Measurements from ENCODE around the gene FRMD3.
A peak's percentile ranks its signal among the peaks of the same experiment; 100 is the strongest.

The FRMD3 gene

GRCh38 chr9:83433846-83434245 is 104.4 kb downstream of the FRMD3 start:
- DNase-seq = no peak

- no peak for DNase-seq
These were observed 105.2 kb downstream of the FRMD3 start for GRCh38 chr9:83432877-83433550.

- DNase-seq = peak in 36 of 51 donors; percentile 4 to 76 (median 37)
These were observed 106.0 kb downstream of the FRMD3 start for GRCh38 chr9:83432104-83432627.

DNA sequence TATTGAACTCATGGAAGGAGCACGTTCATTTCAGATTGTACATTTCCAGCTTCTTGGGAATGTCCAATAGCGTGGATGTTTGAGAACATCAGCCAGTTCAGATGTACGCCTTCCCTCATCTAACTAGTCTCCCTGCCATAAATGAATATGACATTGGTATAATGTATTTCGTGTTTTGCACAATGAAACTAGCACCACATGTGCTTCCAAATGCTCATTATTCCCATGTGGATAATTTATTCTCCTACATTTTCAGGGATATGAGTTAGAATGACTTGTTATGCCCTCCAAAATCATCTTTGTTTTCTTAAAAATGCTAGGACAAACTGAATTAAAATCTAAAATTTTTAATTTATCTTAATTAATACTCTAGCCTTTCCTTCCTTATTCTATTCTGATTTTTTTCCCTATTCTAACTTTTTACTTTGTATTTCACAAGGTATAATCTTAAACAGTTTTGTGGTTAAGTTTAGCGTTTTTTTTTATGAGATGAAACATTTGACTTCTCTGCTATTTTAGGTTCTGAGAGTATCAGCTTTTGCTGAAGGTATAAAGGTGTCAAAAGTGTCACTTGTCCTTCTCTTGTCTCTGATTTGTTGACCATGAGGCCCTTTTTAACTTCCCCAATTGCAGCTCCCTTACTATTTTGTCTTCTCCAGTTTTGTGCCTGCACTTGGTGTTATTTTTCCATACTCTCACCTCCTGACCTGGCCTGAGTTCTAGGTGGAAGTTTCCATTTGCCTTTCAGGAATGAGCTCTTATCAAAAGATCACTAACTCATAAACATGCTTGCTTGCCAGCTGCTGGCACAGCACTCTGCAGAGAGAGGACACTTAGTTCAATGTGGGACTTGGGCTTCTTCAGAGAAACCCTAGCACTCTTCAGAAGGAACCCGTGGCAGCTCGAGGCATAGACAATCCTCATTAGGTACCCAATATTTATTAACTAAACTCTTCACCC is 106.8 kb downstream of the FRMD3 start:
- DNase-seq = no peak

DNA sequence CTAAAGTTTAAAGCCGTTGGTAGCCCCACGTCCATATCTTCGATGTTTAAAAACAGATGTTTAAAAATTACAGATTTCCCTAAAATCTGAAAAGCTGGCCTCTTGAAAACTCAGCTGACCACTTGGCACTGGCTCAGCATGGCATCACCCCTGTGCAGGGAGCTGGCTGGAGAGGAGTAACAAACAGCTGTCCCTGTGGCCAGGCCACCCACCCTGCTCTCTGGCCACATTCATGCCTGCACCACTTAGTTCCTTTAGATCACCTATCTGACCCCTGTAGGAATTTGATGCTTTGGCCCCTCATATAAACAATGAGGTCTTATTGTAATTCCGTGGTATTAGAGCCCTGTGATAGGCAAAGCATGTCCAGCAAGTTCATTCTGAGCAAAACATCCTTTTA is 107.5 kb downstream of the FRMD3 start:
- DNase-seq = no peak

DNA sequence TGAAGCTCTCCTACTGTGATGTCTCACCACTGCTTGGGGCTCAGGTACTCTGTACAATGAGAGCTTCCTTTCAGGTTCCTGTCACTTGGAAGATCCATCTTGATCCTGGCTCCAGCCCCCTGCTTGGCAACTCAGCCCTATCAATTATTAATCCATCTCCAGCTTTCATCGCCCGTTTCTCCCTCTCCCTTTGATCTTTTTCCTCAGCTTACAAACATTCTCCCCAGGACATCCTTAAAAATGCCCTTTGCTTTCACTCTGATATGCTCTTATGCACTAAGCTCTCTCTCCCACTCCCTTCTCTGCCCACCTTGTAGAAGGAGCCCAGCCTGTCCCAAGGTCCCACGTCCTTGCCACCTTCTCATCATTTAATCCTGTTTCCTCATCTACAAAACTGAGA is 109.0 kb downstream of the FRMD3 start:
- DNase-seq = no peak

DNA sequence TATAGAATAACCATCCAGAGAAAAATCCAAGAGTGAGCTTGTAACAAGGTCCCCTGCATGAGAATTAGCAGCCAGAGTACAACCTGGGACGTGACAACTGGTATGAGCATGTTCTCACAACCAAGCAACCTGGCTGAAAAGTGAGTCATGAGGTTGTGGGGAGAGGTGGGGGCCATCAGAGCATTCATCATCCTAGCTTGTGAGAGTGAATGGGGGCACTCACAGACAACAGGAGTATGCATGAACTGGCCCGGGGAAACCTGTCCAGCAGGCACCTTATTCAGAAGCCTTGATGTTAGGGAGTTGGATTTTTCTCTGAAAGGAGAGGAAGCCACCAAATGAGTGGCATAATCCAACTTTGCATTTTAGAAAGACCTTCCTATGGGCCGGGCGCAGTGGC is 113.0 kb downstream of the FRMD3 start:
- no peak for DNase-seq

DNA sequence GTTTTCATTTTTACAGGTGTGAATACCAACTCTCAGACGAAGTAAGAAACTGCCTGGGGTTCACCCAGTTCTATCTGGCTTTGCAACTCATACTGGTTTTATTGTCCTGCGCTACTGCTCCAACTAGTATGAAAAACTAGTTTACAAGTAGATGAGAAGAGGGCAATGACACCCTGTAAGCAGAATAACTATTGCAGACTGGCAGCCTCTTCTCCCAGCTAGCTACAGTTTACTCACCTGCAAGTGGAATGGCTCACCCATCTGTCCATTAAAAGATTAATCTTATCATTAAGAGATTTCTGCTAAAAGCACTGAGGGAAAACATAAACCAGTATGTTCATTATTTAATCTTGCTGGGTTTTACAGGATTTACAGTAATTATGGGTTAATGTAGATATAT is 113.4 kb downstream of the FRMD3 start:
- DNase-seq = no peak

DNA sequence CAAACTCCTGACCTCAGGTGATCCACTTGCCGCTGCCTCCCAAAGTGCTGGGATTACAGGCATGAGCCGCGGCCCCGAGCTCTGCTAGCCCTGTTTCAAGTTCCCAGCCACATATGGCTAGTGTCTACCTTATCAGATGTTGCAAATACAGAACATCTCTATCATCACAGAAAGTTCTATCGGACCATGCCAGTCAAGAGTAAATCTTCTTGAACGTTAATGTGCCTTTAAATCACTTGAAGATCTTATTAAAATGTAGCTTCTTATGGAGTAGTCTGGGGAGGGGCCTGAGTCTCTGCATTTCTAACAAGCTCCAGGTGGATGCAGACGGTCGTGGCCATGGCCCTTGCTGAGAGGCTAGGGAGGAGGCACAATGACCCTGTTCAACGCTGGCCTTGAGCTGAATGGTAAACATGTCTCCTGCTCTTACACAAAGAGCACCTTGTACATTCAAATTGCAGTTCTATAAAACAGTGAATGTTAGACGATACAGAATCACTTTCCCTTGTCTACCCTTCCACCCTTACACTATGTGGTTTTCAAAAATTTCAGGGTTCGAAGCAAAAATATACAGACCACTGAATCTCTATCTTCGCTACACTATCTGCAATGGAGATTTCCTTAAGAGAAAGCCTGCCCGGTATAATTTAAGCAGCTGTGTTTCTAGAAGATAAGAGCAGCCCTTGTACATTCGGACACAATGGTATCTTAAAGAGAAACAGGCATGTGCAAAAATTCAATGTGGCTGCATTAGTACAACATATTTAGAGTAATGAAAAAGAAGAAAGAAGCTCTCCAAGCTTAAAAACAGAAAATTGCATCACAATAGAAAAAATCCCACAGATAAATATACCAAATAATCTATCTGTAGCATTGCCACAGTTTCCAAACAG is 114.1 kb downstream of the FRMD3 start:
- DNase-seq = no peak

DNA sequence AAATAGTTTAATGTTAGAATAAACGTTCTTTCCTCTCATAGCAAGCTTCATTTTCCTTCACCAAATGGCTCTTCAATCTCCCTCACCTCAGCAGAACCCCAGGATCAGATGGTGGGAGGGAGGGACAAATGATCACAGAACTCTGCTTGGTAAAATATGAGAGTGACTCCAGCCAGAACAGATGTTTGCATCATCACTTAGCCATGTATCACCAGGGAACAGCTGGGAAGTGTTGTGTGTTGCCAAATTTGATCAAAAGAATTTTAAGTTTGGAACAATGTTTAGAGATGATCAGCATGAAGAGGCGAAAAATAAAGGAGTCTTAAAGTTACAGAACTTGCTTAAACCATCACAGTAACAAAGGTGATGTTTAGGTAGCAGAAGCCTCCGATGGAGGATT is 115.7 kb downstream of the FRMD3 start:
- no peak for DNase-seq

GRCh38 chr9:83420486-83420885 is 117.7 kb downstream of the FRMD3 start:
- peak in 1 of 51 donors; percentile 6 for DNase-seq

DNA sequence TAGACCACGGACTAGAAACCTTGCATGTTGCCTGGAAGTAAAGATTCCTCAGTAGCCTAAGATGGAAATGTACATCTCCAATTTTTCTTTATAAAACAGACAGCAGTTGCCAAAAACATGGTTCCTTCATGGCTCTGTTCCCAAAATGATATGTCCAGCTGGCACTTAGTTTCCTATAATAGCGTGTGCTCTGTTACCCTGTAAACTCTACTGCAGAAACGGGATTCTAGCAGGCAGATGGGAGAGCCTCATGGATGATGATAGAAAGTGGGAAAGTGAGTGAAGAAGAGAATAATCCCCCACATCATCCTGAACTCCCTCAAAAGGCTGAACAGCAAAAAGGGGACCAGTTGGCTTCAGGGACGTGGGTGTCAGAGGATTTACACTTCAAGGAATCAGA is 118.2 kb downstream of the FRMD3 start:
- peak in 1 of 51 donors; percentile 16 for DNase-seq

GRCh38 chr9:83418283-83418682 is 119.9 kb downstream of the FRMD3 start:
- no peak for DNase-seq

GRCh38 chr9:83413367-83413766 is 124.8 kb downstream of the FRMD3 start:
- no peak for DNase-seq

DNA sequence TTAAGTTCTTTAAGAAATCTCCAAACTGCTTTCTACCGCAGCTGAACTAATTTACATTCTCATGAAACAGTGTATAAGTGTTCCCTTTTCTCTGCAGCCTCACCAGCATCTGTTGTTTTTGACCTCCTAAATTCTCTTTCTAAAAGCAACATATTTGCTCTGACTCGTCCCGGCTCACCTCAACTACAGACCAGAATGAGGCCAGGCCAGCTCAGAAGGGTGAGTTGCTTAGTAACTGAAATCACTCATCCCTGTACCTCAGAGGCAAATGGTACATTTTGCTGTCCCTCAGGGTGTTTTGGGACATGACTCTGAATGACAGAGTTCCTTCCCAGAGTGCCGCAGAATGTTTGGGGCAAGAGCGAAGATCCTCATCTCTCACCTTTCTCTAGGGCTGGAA is 127.5 kb downstream of the FRMD3 start:
- DNase-seq = no peak

GRCh38 chr9:83406921-83407320 is 131.3 kb downstream of the FRMD3 start:
- DNase-seq = no peak

DNA sequence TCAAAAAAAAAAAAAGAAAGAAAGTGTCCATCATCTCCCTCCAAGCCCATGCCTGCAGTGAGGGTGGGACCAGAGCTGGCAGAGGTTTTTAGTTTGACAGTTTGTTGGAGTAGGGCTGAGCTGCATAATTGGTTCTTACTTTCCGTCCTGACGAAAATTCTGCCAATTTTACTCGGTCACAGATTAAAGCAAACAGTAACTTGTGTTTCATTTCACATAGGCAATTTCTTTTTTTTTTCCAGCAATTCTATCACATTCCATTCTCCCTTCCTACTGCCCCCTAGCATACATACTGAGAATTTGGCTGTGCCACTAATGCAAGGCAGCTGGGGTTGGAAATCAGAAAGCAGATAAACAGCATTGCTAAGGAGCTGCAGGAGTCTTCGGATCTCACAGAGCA is 132.4 kb downstream of the FRMD3 start:
- no peak for DNase-seq

- DNase-seq = peak in 3 of 51 donors; percentile 4 to 42 (median 38)
These were observed 134.5 kb downstream of the FRMD3 start for GRCh38 chr9:83403527-83404238.

- no peak for DNase-seq
These were observed 136.8 kb downstream of the FRMD3 start for GRCh38 chr9:83401328-83401900.

GRCh38 chr9:83396813-83397212 is 141.4 kb downstream of the FRMD3 start:
- DNase-seq = no peak
